Fibroblast of lung (primary cell): Measurements from ENCODE around the gene EIF5A2.

ENCODE experiments used
- EZH2 ChIP-seq: IDR thresholded peaks from 2 replicates; pipeline ENCODE4 v1.5.1; 2012; ENCODE audit warnings: low read length, control low read depth, mild to moderate bottlenecking; ENCODE audit errors: missing control alignments
- TF ChIP-seq, protein P1 (sequence below), 2 donors: IDR thresholded peaks in 1 of 2; conservative IDR thresholded peaks in 1 of 2; 1 replicate in 1 of 2; 2 replicates in 1 of 2; pipeline ENCODE4 v1.5.1; 2011 to 2012; ENCODE audit warnings: low read length in 2 of 2, control low read depth in 1 of 2, inconsistent platforms in 1 of 2, low read depth in 1 of 2, mild to moderate bottlenecking in 1 of 2

DNA sequence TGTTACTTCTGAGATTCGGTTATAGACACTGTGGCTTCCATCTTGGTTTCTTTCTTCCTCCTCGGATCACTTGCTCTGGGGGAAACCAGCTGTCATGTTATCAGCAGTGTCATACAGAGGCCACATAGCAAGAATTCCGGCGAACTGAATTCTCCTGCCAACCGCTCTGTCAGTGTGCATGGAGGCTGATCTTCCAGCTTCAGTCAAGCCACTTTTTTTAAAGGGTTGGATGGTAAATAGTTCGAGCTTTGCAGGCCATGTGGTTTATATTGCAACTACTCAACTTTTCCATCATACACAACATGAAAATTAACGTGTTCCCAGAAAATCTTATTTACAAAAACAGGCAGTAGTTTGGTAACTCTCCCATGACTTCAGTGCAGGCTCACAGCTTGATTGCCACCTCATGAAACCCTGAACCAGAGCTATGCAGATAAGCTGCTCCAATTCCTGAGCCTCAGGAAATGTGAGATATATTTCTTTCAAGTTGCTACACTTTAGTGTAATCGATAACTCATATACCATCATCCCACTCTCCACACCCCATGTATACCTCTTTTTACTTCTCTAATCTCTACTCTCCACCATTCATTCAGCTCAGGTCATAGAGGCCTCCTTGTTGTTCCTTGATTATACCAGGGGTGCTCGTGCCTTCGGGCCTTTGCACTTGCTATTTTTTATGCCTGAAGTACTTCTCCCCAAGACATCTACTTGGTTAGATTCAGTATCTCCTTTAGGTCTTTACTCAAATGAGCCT lies 45.6 kb downstream of the EIF5A2 start:
- TF ChIP-seq EZH2: no peak
- TF ChIP-seq, protein P1, sequence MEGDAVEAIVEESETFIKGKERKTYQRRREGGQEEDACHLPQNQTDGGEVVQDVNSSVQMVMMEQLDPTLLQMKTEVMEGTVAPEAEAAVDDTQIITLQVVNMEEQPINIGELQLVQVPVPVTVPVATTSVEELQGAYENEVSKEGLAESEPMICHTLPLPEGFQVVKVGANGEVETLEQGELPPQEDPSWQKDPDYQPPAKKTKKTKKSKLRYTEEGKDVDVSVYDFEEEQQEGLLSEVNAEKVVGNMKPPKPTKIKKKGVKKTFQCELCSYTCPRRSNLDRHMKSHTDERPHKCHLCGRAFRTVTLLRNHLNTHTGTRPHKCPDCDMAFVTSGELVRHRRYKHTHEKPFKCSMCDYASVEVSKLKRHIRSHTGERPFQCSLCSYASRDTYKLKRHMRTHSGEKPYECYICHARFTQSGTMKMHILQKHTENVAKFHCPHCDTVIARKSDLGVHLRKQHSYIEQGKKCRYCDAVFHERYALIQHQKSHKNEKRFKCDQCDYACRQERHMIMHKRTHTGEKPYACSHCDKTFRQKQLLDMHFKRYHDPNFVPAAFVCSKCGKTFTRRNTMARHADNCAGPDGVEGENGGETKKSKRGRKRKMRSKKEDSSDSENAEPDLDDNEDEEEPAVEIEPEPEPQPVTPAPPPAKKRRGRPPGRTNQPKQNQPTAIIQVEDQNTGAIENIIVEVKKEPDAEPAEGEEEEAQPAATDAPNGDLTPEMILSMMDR (conservative IDR thresholded peaks at IDR 0.05 in 1 of 2, IDR thresholded peaks at IDR 0.05 in 1 of 2; ENCODE audit: low read depth in 1 of 2, low read length in 2 of 2): no peak
